ENCODE measurements around the gene TNFSF12.

The TNFSF12 gene

DNA sequence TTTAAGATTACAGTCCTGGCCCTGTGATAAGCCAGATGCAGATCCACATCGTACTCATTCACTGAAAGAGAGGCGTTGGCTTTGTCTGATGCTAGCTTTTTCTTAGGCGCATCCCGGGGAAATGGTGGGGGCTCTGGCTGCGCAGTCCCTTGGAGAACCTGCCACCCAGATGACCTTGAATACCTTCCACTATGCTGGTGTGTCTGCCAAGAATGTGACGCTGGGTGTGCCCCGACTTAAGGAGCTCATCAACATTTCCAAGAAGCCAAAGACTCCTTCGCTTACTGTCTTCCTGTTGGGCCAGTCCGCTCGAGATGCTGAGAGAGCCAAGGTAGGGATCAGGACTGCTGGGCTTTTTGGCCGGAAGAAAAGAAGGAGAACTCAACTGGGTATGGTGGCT is 40.7 kb upstream of the TNFSF12 start:
- no peak overlapping the region for H3K4me3 ChIP-seq (replicated peaks; ENCODE audit: low read depth, low read length)
- DNase-seq (ENCODE audit: extremely low read depth, low read depth) = no peak
- TF ChIP-seq, protein P1, sequence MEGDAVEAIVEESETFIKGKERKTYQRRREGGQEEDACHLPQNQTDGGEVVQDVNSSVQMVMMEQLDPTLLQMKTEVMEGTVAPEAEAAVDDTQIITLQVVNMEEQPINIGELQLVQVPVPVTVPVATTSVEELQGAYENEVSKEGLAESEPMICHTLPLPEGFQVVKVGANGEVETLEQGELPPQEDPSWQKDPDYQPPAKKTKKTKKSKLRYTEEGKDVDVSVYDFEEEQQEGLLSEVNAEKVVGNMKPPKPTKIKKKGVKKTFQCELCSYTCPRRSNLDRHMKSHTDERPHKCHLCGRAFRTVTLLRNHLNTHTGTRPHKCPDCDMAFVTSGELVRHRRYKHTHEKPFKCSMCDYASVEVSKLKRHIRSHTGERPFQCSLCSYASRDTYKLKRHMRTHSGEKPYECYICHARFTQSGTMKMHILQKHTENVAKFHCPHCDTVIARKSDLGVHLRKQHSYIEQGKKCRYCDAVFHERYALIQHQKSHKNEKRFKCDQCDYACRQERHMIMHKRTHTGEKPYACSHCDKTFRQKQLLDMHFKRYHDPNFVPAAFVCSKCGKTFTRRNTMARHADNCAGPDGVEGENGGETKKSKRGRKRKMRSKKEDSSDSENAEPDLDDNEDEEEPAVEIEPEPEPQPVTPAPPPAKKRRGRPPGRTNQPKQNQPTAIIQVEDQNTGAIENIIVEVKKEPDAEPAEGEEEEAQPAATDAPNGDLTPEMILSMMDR (IDR thresholded peaks at IDR 0.05; ENCODE audit: low read depth, low read length, missing control alignments) = no peak

DNA sequence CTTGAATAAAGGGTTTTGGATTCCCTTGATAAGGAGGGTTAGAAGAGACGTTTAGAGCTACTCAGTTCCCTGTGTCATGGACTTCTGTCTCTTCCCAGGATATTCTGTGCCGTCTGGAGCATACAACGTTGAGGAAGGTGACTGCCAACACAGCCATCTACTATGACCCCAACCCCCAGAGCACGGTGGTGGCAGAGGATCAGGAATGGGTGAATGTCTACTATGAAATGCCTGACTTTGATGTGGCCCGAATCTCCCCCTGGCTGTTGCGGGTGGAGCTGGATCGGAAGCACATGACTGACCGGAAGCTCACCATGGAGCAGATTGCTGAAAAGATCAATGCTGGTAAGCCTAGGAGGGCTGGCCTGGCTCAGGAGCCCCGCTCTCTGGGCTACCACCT is 40.0 kb upstream of the TNFSF12 start:
- TF ChIP-seq, protein P1 (IDR thresholded peaks at IDR 0.05; ENCODE audit: low read depth, low read length, missing control alignments) = no peak
- no peak overlapping the region for H3K4me3 ChIP-seq (replicated peaks; ENCODE audit: low read depth, low read length)
- no peak for DNase-seq (ENCODE audit: extremely low read depth, low read depth)

DNA sequence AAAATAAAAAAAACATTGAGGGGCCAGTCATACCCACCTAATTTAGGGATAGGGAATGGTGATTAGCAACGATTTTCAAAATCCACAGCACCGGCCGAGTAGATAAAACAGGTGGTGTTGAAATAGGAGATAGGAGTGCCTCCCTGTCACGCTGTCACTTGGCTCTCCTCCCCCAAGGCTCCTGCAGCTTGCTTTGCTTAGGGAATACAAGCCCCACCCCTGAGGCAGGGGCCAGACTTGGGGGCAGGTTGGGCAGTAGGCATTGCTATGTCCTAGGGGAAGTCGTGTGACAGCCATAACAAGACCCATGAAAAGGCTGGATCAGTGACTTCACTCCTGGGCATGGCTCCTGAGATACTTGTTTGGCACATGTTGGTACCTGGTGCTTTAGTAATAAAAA is 38.9 kb upstream of the TNFSF12 start:
- TF ChIP-seq, protein P1 (IDR thresholded peaks at IDR 0.05; ENCODE audit: low read depth, low read length, missing control alignments) = no peak
- DNase-seq (ENCODE audit: extremely low read depth, low read depth) = no peak
- H3K4me3 ChIP-seq (replicated peaks; ENCODE audit: low read depth, low read length) = no peak overlapping the region

DNA sequence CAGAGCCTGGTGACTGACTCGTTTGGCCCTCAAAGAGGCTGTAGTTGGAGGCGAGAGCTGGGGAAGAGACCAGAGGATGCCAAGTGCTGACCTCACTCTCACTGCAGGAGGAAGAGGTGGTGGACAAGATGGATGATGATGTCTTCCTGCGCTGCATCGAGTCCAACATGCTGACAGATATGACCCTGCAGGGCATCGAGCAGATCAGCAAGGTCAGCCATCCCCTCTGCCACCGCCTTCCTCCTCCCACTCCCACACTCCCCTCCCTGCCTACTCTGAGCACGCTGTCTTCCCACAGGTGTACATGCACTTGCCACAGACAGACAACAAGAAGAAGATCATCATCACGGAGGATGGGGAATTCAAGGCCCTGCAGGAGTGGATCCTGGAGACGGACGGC is 37.8 kb upstream of the TNFSF12 start:
- H3K4me3 ChIP-seq (replicated peaks; ENCODE audit: low read depth, low read length) = no peak overlapping the region
- TF ChIP-seq, protein P1 (IDR thresholded peaks at IDR 0.05; ENCODE audit: low read depth, low read length, missing control alignments) = no peak
- no peak for DNase-seq (ENCODE audit: extremely low read depth, low read depth)

DNA sequence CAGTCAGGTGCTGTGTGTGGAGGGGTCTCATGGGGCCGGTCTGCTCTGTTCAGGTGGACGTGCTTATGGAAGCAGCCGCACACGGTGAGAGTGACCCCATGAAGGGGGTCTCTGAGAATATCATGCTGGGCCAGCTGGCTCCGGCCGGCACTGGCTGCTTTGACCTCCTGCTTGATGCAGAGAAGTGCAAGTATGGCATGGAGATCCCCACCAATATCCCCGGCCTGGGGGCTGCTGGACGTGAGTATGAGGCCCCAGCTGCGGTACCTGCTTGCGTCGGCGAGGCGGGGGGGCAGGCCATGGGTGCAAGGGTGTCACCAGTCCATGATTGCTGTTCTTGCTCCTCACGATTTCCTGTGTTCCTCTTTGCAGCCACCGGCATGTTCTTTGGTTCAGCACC is 36.8 kb upstream of the TNFSF12 start:
- no peak for DNase-seq (ENCODE audit: extremely low read depth, low read depth)
- H3K4me3 ChIP-seq (replicated peaks; ENCODE audit: low read depth, low read length) = no peak overlapping the region
- TF ChIP-seq, protein P1 (IDR thresholded peaks at IDR 0.05; ENCODE audit: low read depth, low read length, missing control alignments) = no peak

DNA sequence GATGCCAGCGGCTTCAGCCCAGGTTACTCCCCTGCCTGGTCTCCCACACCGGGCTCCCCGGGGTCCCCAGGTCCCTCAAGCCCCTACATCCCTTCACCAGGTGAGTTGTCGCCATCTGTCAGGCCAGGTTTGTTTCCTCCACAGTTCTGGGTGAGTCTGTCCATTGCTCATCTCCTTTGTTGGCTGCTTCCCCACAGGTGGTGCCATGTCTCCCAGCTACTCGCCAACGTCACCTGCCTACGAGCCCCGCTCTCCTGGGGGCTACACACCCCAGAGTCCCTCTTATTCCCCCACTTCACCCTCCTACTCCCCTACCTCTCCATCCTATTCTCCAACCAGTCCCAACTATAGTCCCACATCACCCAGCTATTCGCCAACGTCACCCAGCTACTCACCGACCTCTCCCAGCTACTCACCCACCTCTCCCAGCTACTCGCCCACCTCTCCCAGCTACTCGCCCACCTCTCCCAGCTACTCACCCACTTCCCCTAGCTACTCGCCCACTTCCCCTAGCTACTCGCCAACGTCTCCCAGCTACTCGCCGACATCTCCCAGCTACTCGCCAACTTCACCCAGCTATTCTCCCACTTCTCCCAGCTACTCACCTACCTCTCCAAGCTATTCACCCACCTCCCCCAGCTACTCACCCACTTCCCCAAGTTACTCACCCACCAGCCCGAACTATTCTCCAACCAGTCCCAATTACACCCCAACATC is 35.9 kb upstream of the TNFSF12 start:
- no peak for DNase-seq (ENCODE audit: extremely low read depth, low read depth)
- TF ChIP-seq, protein P1 (IDR thresholded peaks at IDR 0.05; ENCODE audit: low read depth, low read length, missing control alignments) = no peak
- H3K4me3 ChIP-seq (replicated peaks; ENCODE audit: low read depth, low read length) = no peak overlapping the region
